ENCODE data around the gene FLNA. TPM values are rescaled to one million over a fixed set of nuclear protein-coding genes. Genes with fewer than 3 reads are reported as not detected.
A peak's percentile ranks its signal among the peaks of the same experiment; 100 is the strongest.

Gene FLNA
- total and polyA plus RNA-seq, 9 of the 15 experiments (the other 6 are each of a cell fraction or from before 2014, with no cell fraction given): 6.2 to 735 (median 135) TPM

GRCh38 chrX:154368630-154369448 is 5.6 kb downstream of the FLNA start (continued):
- TF ChIP-seq NRF1 (conservative IDR thresholded peaks at IDR 0.05 in 1 of 2, IDR thresholded peaks at IDR 0.05 in 1 of 2) (0 out of 4 replicates have a peak, but pooled peaks of 1 of the 2 experiments have one; percentile 25), NR2C1 (IDR thresholded peaks at IDR 0.05) (no peak), NR2C1 (tag; IDR thresholded peaks at IDR 0.05) (no peak), GATAD2A (IDR thresholded peaks at IDR 0.05) (no peak), ZNF561 (CRISPR knock-in tag; conservative IDR thresholded peaks at IDR 0.05) (no peak), ATF2 (CRISPR knock-in tag; IDR thresholded peaks at IDR 0.05) (no peak), ARID3A (IDR thresholded peaks at IDR 0.05; ENCODE audit: borderline replicate concordance, low read depth, low read length) (no peak), BACH1 (tag; IDR thresholded peaks at IDR 0.05) (no peak), ARID4B (CRISPR knock-in tag; IDR thresholded peaks at IDR 0.05) (peak; percentile 46; the same call in 1 of the 2 replicates), DPF2 (IDR thresholded peaks at IDR 0.05) (peak; percentile 64; the same call in 1 of the 2 replicates), PYGO2 (tag; IDR thresholded peaks at IDR 0.05) (no peak), HNRNPK (IDR thresholded peaks at IDR 0.05; ENCODE audit: low read depth, low read length, poor library complexity, severe bottlenecking) (no peak), SPI1 (IDR thresholded peaks at IDR 0.05; ENCODE audit: borderline replicate concordance, low read depth, low read length) (peak; percentile 78), EHMT2 (IDR thresholded peaks at IDR 0.05) (no peak), TEAD1 (CRISPR knock-in tag; IDR thresholded peaks at IDR 0.05) (peak; percentile 85 to 99), XRCC3 (IDR thresholded peaks at IDR 0.05) (no peak), STAG1 (CRISPR knock-in tag; IDR thresholded peaks at IDR 0.05; ENCODE audit: borderline replicate concordance) (no peak), HINFP (tag; conservative IDR thresholded peaks at IDR 0.05; ENCODE audit: low read depth) (no peak)
